Muscle layer of colon (tissue), 2 donors: ENCODE measurements around the gene CCDC57.

ENCODE experiments used
- H3K27ac ChIP-seq: one replicate; pipeline ENCODE4 v1.7.0; 2013; ENCODE audit warnings: low read depth, mild to moderate bottlenecking, low read length, moderate library complexity
- H3K27me3 ChIP-seq, 2 donors: one replicate each; pipeline ENCODE4 v1.7.0; 2013; ENCODE audit warnings: low read length in 2 of 2, mild to moderate bottlenecking in 2 of 2; ENCODE audit not compliant: insufficient read depth in 2 of 2, control insufficient read depth in 1 of 2
- H3K36me3 ChIP-seq: one replicate; pipeline ENCODE4 v1.7.0; 2013; ENCODE audit warnings: mild to moderate bottlenecking, low read length; ENCODE audit not compliant: insufficient read depth
- H3K4me1 ChIP-seq: one replicate; pipeline ENCODE4 v1.7.0; 2013; ENCODE audit warnings: mild to moderate bottlenecking, low read length; ENCODE audit not compliant: insufficient read depth
- H3K4me3 ChIP-seq, 2 donors: one replicate each; pipeline ENCODE4 v1.7.0; 2013; ENCODE audit warnings: low read length in 2 of 2, low read depth in 1 of 2, mild to moderate bottlenecking in 1 of 2, moderate library complexity in 1 of 2
- H3K9ac ChIP-seq: one replicate; pipeline ENCODE4 v1.7.0; 2013; ENCODE audit warnings: low read length
- H3K9me3 ChIP-seq: one replicate; pipeline ENCODE4 v1.7.0; 2013; ENCODE audit warnings: mild to moderate bottlenecking, low read length
- donor health status: abdominal sarcoma.
- donor health status: Adenocarcinoma of cecum.

CCDC57 gene

DNA sequence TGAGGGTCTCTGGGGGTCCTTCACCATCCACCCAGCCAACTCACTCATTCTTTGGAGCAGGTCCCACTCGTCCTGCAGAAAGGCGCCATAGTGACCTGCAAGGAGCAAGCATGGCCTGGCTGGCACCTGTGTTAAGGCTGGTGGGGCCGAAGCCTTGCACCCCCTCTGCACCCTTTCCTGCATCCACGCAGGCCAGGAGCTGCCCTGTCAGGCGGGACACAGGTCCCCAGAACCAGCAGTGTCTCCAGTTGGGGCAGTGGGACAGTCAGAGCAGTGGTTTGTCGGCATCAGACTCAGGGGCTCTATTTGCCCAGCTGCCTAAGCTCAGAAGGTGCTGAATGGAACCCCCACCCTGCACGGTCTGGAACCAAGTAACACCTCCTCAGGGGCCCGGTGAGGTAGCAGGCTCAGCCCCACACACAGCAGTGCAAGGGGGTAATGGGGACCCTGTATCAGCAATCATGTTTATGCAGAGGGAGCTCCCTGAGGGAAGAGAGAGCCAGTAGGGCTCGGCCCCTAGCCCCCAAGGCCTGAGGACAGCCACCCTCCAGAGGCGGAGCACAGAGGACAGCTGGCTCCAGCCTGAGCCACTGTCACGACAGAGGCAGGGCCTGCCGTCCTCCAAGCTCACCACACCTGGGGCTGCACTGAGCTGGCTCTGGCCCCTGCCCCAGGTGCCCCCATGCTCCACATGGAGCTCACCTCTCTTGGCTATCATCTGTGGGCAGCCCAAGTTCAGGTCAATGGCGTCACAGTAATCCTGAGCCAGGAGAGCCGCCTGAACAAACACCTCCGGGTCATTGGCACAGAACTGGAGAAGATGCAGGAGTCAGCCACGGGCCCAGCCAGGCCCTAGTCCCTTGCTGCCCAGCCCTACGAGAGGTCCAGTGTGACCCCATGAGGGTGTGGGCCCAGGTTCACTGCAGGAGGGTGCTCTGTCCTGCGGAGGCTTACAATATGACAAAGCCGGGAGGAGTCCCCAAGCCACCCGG is 148.9 kb downstream of the CCDC57 start:
- no peaks in the 10 kb centered on the region for H3K27me3 ChIP-seq
- H3K4me1 ChIP-seq = peaks cover 20% of the 10 kb centered on the region
- H3K36me3 ChIP-seq = peaks cover 34% of the 10 kb centered on the region
- H3K9me3 ChIP-seq = no peaks in the 10 kb centered on the region
- no peak overlapping the region for H3K4me3 ChIP-seq
- H3K27ac ChIP-seq = no peak overlapping the region
- H3K9ac ChIP-seq = peak overlapping the region; percentile 74

DNA sequence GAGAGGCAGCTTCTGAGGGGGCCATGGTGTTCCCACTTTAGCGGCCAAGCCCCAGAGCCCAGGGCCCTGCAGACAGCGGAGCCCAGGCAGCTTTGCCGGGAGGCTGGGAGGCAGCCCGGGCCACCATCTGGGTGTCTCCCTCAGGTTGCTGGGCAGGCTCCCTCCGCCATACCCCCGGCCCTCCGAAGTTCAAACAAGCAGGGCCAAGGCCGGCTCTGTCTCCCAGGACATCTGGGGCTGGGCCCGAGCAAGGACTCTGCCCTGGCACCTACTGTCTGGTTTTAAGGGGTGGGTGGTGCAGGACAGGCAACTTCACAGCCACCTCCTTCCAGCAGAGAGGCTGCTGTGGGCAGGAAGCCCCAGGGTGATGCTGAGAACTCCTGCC is 149.7 kb downstream of the CCDC57 start:
- H3K9me3 ChIP-seq = no peaks in the 10 kb centered on the region
- H3K4me3 ChIP-seq = no peak overlapping the region
- peaks cover 20% of the 10 kb centered on the region for H3K4me1 ChIP-seq
- H3K9ac ChIP-seq = no peak overlapping the region
- peaks cover 35% of the 10 kb centered on the region for H3K36me3 ChIP-seq
- no peak overlapping the region for H3K27ac ChIP-seq
- no peaks in the 10 kb centered on the region for H3K27me3 ChIP-seq

DNA sequence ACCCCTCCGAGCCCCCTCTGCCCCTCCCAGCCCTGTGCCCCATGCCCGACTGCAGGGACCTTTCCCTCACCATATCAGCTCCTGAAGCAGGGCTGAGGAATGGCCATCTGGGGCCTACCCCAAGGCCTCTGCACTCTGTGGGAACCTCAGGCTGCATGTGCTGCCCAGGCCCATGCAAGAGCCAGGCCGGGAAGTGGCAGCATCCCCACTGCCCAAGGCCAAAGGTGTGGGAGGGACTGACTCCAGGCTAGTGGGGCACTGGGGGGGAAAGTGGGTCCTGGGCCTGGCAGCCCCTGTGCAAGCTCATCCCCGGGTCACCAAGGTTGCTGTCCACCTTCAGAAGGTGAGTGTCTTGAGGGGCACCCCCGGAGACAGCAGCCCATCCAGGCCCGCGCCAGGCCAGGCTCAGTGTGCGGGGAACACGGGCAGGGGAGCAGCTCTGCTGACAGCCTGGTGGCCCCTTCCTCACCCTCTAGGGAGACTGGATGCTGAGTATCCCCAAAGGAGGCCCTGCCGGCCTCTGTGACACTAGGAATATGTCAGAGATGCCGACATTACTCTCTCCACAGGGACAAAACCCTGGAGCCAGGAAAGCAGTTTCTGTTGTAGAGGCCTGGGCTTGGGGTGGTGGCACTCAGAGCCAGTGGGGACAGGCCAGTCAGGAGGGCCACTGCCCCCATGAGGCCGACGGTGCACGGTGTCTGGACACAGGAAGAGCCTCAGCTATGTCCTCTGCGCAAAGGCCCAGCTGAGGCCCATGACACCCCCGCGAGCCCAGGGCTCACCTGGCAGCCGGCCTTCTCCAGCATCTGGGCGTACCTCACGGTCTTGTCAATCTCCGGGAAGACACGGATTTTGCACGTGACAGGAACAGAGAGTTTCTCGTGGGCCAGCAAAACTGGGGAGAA is 150.3 kb downstream of the CCDC57 start:
- Histone ChIP-seq H3K36me3 (peaks cover 39% of the 10 kb centered on the region), H3K4me1 (peaks cover 20% of the 10 kb centered on the region), H3K27ac (no peak overlapping the region), H3K9ac (no peak overlapping the region), H3K9me3 (no peaks in the 10 kb centered on the region), H3K4me3 (no peak overlapping the region), H3K27me3 (no peaks in the 10 kb centered on the region)

DNA sequence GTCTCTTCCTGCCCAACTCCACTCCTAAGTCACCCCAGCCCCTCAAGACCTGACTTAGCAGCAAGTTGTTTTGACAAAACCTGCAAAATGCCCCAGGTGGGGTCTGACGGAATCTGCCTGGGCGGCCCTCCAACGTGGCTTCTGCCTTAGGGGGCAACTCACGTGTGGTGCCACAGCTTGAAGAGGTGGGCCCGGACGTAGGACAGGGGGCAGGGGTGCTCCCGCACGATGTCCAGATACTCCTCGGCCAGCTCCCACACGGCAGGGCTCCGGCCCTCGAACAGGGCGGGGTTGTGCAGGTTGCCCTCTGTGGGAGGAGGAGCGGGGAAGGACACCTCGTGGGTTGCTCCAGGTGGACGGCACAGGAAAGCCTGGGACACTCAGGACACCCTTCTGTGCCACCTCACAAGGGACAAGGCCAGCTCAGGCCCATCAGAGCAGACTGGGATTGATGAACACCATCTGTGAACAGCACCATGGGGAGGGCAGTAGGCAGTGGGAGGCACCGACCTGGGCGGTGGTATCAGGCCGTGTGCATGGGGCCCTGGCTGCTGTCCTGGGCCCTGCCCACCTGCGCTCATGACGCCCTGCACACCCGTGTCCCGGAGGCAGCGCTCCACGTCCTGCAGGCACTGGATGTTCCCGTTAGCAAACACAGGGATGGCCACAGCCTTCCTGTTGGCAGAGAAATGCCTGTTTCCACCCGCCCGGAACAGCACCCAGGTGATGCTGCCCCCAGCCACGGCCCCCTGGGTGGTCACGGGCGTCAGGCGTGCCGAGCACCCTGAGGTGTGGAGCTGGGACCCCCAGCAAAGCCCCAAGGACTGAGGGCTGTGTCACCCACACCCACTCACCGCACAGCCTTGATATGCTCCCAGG is 151.4 kb downstream of the CCDC57 start:
- Histone ChIP-seq H3K9ac (no peak overlapping the region), H3K27me3 (no peaks in the 10 kb centered on the region), H3K9me3 (no peaks in the 10 kb centered on the region), H3K4me3 (no peak overlapping the region), H3K4me1 (peaks cover 16% of the 10 kb centered on the region), H3K27ac (no peak overlapping the region), H3K36me3 (peaks cover 39% of the 10 kb centered on the region)

DNA sequence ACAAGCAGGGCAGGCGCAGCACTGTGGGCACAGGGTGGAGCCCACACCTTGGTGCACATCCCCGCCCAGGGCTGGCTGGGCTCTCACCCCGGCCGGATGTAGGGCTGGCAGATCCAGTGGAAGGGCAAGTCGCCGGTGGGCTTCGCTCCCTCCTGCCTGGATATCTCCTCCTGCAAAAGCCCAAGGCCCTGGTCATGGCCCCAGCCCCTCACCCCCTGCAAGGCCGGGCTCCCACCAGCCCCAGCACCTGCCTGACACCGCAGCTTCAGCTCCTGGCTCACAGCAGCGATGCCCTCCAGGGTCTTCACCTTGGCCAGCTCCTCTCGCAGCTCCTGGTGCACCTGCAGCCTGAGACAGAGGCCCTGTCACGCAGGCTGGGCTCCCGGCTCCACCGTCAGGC is 152.0 kb downstream of the CCDC57 start:
- no peaks in the 10 kb centered on the region for H3K9me3 ChIP-seq
- no peak overlapping the region for H3K4me3 ChIP-seq
- H3K36me3 ChIP-seq = peaks cover 39% of the 10 kb centered on the region
- H3K9ac ChIP-seq = no peak overlapping the region
- no peaks in the 10 kb centered on the region for H3K27me3 ChIP-seq
- no peak overlapping the region for H3K27ac ChIP-seq
- H3K4me1 ChIP-seq = peaks cover 12% of the 10 kb centered on the region

DNA sequence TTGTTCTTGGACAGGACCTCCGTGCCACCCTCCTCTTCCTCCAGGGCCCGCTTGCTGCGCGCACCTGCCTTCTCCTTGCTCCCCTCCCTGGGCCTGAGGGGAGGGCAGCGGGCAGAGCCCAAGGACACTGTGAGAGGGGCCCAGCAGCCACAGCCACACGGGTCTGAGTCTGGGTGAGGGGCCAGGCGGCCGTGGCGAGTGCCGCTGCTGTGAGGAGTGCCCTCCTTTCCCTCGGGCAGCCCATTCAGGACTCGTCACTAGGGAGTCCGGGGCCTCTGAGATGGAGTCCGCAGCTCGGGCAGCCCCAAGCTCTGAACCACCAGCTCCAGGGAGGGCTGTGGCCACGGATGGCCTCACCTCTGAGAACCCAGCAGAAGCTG is 152.7 kb downstream of the CCDC57 start:
- H3K4me3 ChIP-seq = no peak overlapping the region
- no peak overlapping the region for H3K9ac ChIP-seq
- H3K27ac ChIP-seq = no peak overlapping the region
- H3K4me1 ChIP-seq = peaks cover 12% of the 10 kb centered on the region
- H3K27me3 ChIP-seq = no peaks in the 10 kb centered on the region
- peaks cover 44% of the 10 kb centered on the region for H3K36me3 ChIP-seq
- no peaks in the 10 kb centered on the region for H3K9me3 ChIP-seq

DNA sequence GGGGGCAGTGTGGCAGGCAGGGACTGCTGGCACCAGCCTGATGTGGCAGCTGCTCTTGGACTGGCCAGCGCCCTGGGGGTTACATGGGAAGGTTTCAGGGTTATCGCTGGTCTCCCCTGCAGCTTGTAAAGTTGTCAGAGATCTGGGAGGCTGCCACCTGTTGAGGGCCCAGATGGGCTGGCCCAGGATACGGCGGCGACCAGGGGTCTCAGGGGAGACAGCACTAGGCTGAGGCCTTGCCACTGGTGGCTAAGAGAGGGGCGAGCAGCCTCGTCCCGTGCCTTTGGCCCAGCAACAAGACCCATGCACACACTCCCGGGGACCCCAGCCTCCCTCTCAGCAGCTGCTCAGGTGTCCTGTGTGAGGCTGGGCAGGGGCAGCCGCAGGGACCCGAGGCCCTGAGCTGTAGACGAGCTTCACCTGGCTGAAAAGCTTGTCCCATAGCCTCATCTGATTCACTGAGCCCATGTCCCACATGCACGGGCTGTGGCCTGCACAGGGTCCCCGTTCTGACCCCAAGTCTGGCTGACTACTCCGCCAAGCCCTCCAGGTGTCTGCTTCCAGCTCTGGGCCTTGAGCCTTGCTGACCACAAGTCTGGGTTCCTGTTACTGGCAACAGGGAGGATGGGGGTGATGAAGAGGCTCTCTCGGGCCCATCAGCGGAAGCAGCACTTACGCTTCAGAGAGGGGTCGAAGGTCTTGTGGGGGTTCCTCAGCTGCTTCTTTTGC is 153.2 kb downstream of the CCDC57 start:
- Histone ChIP-seq H3K9ac (no peak overlapping the region), H3K9me3 (no peaks in the 10 kb centered on the region), H3K27ac (no peak overlapping the region), H3K4me3 (no peak overlapping the region), H3K36me3 (peaks cover 48% of the 10 kb centered on the region), H3K4me1 (peaks cover 7% of the 10 kb centered on the region), H3K27me3 (no peaks in the 10 kb centered on the region)

DNA sequence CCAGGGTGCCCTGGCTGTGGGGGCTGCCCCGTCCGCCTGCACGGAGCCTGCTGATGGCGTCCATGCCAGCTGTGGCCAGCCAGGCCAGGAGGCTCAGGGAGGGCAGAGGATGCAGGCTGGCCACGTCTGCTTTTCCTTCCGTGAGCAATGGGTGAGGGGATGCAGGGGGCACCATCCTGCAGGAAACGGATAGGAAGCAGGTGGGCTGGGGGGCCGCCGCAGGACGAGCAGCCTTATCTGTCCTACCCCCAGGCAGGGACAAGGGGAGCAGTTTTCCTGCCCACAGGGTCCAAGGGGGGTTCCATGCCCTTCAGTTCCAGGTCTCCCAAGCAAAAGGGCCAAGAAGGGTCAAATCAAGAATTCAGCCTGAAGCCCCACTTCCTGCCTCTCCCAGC is 153.8 kb downstream of the CCDC57 start:
- H3K27ac ChIP-seq = no peak overlapping the region
- no peak overlapping the region for H3K9ac ChIP-seq
- H3K9me3 ChIP-seq = no peaks in the 10 kb centered on the region
- H3K4me3 ChIP-seq = no peak overlapping the region
- peaks cover 54% of the 10 kb centered on the region for H3K36me3 ChIP-seq
- H3K4me1 ChIP-seq = peaks cover 3% of the 10 kb centered on the region
- no peaks in the 10 kb centered on the region for H3K27me3 ChIP-seq

DNA sequence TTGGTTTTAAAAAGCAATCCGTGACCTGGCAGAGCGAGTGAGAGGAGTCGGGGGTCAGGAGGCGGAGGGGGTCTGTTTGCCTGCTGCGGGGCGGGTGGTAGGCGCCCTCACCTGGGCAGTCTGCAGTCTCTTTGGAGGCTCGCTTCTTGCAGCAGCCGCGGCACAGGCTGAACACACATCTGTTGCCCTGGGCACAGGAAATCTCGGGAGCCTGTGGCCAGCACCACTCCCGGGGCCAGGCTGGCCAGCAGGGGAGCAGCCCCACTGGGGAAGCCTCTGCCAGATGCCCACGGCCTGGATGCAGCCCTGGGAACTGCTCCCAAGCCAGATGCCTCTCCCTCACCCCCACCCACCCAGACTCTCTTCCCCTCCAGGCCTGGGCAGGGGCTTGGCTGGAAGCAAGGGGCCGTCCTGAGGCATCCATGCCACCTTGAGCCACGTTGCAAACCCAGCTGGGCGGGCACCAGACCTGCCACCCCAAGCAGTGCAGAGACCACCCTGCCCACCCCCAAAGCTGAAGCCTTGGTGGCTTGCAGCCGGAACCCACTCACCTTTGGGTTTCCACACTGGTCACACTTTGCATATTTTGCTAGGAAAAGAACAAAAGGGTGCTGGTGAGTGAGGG is 154.3 kb downstream of the CCDC57 start:
- Histone ChIP-seq H3K4me3 (no peak overlapping the region), H3K4me1 (peaks cover 7% of the 10 kb centered on the region), H3K27me3 (no peaks in the 10 kb centered on the region), H3K9me3 (no peaks in the 10 kb centered on the region), H3K27ac (no peak overlapping the region), H3K36me3 (peaks cover 51% of the 10 kb centered on the region), H3K9ac (no peak overlapping the region)
